ENCODE results near the gene CSTF1.
A peak's percentile ranks its signal among the peaks of the same experiment; 100 is the strongest.

CSTF1 gene

DNA sequence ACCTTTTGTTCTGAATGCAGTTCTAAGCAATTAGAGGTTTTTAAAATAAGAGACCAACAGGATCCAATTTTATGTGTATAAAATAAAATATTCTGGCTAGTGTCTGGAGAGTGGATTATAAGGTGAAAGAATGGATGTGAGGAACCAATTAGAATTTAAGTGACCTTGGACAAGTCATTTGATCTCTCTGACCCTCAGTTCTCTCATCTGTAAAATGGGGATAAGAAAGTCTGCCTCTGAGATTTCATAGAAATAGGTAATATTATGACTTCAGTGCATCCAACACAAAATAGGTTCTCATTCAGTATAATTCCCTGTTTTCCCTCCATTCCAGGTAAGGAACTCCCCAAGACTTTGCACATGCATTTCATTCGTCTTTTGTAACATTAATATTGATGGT lies 38.5 kb downstream of the CSTF1 start:
- no peak for DNase-seq

DNA sequence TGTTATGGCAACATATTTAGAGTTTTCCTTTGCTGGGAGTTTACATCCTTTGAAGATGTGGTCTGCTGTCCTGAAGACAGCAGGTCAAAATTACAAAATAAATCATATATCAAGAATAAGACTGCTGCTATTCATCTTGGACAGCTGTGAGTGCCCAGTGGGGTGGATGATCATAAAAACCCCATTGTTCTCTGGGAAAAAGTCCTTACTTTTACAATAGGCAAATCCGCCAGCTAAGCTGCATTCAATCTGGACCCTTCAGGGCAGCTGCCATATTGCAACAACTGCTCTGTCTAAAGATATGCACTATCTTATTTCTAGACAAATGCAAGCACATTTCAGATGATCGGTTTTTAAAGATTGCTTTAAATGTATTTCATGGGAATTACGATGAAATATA lies 39.0 kb downstream of the CSTF1 start:
- no peak for DNase-seq

DNA sequence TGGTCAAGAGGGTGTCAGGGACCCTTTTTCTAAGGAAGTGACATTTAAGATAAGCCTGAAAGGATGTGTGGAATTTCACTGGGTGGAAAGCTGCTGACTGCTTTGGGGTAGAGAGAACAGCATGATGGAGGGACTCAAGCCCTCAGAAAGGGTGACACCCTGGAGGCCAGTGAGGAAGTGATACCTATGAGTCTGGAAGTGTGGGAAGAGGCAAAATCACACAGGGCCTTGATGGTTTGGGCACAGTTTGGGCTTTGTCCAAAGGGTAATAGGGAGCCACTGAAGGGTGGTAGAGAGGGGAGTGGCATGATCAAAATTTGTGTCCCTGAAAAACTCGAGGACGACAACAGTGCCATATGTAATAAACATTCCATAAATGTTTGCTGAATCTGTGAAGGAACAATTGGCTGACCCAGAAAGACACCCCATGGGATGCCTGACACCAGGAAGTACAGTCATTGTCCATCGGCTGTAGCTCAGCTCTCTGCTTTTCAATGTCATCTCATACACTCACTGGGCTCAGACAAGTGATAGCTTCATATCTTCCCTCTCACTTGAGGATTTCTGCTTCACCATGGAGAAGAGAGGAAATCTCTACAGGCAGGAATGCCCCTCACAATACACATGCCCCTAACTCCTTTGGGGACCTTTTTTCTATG lies 40.9 kb downstream of the CSTF1 start:
- DNase-seq = peak; percentile 21

DNA sequence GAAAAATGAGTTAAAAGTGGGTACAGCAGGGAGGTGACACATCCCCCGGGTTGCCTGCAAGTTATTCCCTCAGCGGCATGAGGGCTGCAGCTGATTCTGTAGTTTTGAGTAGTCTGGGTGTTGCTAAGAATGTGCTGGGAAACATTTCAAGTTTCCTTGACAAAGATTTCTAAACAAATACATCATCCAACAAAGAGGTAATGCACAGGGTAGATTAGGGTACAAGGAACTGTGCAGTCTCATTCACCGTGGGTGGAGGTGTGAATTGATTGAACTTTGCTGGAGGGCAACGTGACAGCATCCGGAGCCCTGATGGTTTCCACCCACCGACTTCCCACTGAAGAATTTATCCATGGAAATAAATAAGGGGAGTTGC lies 41.4 kb downstream of the CSTF1 start:
- DNase-seq = no peak

DNA sequence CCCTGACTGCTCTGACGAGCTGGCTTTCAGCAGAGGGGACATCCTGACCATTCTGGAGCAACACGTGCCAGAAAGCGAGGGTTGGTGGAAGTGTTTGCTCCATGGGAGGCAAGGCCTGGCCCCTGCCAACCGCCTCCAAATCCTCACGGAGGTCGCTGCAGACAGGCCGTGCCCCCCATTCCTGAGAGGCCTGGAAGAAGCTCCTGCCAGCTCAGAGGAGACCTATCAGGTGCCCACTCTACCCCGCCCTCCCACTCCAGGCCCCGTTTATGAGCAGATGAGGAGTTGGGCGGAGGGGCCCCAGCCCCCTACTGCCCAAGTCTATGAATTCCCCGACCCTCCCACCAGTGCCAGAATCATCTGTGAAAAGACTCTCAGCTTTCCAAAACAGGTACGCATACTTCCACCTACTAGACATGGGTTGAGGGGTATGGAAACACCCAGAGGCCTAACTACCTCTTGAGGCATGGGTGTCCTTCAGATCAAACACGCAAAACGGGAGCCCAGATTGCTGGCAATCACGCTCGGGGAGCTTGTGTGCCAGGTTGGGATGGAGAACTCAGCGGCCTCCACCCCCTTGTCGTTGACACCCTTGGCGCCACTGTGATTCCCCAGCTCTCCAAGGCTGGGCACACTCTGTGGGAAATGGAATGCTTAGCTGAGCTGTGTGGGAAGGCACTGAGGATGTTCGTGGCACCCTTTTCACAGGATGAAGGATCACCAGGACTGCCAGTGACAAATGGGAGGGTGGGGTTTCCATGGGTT lies 44.9 kb downstream of the CSTF1 start:
- DNase-seq = no peak

DNA sequence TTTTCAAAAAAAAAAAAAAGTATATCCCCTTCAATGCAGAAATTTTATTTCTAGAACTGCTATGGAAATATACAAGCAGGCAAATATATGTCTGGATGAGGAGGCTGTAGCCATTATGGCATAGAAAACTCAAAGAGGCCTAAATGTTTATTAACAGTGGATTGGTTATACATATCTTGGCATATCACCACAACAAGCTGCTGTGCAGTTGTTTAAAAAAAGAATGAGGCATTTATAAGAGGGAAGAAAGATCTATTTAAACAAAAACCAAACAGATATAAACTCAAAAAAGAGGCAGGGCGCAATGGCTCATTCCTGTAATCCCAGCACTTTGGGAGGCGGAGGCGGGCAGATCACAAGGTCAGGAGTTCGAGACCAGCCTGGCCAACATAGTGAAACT lies 45.8 kb downstream of the CSTF1 start:
- no peak for DNase-seq

DNA sequence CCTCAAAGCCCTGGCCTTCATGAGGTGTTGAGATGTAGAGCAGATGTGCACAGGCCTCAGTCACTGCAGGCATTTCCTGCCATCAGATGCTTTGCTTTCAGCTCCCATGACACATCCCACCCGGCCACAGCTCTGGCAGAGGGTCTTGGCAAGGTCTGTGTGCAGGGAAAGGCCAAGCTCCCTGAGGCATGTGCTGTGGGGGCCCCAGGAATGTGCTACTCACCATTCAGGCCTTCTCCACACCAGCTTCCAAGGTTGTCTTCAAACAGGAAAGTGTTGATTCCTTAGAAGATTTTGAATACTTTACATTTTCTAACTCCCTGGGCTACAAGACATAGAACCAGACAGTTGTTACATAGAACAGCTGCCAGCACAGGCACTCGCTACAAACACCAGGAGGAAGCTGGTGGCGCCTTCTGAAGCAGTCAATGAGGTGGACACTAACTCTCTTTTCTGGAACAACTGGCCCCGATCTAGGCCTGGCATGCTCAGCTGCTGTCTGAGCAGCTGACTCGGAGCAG lies 47.4 kb downstream of the CSTF1 start:
- DNase-seq = peak; percentile 58

DNA sequence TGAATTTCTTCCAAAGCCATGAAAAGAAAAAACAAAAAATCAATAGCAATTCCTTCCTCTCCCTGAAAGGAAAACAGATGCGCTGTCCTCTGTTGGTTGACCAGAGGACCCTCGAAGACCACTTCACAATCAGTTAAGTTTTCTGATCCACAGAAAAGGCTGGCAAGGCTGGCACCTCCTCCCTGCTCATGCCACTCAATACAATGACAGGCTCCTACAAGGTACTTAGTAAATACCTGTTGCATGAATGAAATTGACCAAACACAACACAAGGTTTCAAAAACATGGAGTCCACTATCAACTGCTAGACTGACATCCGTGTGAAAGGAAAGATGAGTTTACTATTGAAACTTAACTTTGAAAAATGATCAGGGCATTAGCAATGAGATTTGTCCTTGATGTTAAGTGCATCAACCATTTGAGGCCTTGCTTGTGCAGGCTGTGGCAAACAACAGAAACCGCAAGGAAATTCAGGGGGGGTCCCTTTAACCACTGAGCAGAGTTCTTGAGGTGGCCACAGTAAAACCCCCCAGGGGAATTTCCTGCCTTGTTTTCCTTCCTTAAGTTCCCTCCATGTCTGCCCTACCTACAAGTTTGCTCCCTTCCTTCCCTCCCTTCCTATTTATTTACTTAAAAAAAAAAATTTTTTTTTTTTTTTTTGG lies 48.0 kb downstream of the CSTF1 start:
- no peak for DNase-seq

DNA sequence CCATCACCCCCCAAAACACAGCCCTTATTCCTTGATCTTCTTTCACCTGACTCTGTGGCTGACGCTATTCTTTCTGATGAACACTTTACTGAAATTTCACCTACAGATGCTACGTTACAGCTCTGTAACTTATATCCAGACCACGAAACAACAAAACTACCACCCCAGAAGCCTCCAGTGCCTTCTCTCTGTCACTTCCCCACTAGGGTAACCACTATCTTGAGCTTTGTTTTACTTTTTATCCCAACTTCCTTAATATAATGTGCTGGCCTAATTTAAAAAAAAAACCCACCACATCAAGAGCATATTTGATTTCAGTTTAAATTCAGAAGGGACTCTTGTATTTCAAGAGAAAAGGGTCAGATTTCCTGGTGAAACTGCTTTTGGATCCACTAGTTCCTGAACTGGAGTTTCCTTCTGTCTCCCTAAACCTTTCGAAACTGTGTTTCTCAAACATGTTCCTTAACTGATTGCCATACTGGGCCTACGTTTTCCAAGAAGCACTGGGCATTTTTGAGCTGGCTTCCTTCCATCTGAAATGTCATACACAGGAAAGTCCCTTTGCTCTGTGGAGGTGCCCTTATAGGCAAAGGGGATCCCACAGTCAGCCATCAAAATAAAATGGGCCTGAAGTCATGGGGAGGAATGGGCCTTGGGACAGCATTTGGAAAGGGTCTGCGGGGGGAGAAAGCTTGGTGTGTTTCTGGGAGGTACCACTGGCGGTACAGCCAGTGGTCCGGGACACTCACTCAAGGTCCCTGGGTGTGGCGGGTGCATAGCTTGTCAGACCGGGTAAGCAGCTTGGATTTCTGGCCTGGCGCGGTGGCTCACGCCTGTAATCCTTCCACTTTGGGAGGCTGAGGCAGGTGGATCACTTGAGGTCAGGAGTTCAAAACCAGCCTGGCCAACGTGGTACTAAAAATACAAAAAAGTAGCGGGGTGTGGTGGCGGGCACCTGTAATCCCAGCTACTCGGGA lies 50.2 kb downstream of the CSTF1 start:
- peak; percentile 73 for DNase-seq

DNA sequence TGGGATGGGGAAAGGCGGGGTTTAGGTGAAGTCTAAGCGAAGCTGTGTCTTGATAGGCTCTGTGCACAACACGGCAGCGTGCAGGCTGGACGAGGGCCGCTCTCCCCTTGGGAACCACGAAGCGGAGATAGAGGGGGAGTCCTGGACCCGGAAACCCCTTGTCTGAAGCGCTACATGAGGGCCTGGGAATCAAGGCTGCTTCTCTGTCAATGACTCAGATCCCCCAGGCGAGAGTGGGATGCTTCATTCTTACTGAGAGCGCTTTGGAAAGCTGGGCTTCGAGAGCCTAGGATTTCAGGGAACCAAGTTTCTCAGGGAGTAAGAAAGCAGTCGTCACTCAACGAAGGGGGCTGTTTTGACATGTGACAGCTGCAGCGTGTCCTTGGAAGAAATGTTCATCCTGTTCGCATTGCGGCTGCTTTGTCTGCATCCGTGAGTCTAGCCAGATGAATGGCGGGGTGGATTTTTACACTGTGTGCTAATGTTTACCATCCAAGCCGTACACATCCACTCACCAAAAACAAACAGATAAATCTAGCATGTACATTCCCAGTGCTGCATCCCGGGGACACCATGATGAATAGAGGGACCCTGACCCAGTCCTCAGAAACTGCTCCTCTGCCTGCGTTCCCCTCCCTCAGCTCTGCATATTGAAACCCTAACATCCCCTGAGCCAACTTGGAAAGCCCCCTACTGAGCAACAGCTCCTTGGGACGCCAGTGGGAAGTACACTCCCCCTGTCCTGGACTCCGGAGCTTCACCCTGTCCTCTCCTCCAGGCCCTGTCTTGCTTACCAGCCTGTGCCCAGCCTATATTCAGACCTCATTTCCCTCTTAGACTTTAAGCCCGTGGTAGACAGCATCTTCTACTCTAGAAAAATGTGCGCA lies 51.5 kb downstream of the CSTF1 start:
- no peak for DNase-seq

DNA sequence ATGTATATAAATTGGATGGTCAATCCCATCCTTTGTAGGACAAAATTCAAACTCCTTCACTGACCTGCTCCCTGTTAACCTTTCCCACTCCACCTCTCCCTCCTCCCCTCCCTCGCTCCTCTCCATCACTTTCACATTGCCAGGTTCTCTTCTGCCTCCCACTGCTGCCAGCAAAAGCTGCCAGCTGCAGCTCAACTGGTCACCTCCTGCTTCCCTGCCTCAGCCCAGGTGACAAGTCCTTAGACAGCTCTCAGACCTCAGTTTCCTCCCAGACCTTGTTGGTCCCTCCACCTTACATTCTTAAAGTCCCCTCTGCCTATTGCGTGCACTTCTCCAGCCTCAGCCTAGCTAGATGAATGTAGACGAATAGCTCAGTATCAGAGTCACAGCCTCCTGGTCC lies 52.7 kb downstream of the CSTF1 start:
- DNase-seq = no peak

DNA sequence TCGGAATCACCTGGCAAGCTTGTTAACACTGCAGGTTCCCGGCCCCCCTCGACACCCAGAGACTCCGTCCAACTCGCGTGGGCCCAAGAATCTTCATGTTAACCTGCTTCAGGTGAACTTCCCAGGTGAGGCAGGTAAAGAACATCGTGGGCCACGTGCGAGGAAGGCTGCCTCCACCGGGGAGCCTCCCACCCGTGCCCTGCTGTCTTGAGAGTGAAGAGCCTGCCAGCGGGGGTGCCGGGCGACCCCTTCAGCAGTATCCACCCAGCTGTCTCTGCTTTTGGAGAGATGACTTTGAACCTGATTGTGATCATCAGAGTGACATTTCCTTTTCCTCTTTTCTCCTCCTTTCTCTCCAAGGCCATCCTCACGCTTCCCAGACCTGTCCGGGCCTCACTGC lies 53.1 kb downstream of the CSTF1 start:
- no peak for DNase-seq

DNA sequence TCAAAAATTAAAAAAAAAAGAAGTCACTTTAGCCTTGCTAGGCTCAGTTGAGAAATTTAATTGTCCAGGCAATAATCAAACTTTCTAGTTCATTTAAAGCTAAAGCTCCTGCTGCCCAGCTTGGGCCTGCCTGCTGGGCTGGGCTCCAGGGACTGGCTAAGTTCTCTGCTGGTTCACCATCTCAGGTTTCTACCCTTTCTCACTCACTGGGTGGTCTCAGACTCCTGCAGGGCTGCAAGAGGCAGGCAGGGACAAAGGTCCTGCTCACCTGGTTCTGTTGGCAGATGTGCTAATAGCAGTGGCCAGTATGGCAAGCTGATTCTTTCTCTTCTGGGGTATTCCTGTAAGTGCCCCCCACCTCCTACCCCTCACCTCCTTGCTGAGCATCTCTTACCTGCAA lies 54.8 kb downstream of the CSTF1 start:
- DNase-seq = no peak

DNA sequence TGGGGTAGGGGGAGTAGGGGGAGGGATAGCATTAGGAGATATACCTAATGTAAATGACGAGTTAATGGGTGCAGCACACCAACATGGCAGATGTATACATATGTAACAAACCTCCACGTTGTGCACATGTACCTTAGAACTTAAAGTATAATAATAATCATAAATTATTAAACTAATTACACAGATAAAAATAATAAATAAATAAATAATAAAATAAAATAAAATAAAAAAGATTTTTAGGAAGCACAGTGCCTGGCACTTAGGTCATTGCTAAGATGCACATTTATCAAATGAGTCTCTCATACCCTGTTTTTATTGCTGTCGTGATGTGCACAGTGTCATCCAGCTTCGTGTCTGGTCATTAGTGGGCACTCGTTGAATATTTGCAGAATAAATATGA lies 57.0 kb downstream of the CSTF1 start:
- DNase-seq = no peak

DNA sequence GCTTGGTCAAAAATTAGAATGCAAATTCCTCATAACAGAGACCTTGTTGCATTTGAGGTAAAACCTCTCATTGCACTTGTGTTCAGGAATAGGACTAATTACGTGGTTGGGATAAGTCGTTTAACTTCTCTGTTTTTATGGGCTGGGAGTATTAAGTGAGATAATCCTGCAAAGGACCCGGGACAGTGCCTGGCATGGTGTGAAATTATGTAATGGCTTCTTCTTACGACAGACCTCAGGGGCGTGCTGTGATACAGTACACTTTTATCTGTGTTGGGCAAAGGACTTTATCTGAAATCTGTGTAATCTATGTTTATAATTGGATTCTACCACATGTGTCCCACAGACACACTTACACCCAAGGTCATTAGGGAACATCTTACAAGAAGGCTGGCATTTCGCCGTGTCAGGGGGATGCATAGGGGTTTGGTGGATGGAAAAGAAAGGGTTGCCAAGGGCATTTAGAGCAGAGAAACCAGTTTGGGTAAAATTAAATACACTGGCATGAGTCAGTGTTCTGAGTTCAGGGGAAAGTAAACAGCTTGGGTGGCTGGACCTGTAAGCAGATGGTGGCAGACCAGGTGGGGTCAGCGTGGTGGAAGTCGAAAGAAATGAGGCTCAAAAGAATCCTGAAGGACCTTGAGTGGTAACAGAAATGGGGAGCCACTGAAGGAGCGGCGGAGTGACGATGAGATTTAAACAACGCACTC lies 58.8 kb downstream of the CSTF1 start:
- peak; percentile 85 for DNase-seq

DNA sequence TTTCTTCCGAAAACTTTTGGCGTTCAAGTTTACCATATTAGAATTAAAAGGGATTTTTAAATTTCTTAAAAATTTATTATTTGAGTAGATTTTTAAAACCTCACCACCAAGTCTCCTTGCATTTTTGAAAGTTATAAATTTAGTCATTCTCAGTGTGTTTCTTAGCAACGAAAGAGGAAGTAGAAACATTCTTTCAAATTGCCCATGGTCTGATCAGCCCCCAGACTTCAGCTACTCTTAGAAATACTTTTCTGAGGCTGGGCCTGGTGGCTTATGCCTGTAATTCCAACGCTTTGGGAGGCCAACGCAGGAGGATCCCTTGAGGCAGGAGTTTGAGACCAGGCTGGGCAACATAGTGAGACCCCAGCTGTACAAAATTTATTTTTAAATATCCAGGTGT lies 60.9 kb downstream of the CSTF1 start:
- DNase-seq = peak; percentile 85

DNA sequence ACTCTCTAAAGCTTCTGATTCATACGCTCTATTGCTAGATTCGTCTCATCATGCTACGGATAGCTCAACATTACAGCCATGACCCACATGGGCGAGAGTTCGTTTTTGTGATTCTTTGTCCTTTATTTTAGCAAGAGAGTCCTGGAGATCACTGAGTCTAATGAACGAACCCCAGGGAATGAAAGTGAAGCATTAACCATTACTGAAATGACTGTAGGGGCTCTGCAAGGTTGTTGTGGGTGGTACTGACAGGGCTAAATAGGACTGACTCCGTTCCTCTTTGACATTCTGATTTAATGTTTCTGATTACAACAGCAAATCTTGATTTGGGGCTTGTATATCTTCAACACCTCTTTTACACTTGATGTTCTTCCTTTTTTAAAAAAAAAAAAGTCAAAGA lies 62.3 kb downstream of the CSTF1 start:
- no peak for DNase-seq
